ENCODE data around the gene DDAH1. TPM values are rescaled to one million over a fixed set of nuclear protein-coding genes. Genes with fewer than 3 reads are reported as not detected.

The DDAH1 gene
- total and polyA plus RNA-seq, 2 experiments from 2014 or later: 19.5 to 49.8 TPM

GRCh38 chr1:85356130-85356529 lies 108.8 kb downstream of the DDAH1 start:
- no peak for DNase-seq (ENCODE audit: low spot score)
- Histone ChIP-seq H3K27me3 (no peaks in the 10 kb centered on the region), H3K4me1 (ENCODE audit: insufficient read depth) (no peaks in the 10 kb centered on the region), H3K27ac (no peak overlapping the region), H3K9me3 (ENCODE audit: low read depth) (no peaks in the 10 kb centered on the region), H2AFZ (no peak overlapping the region), H4K20me1 (ENCODE audit: insufficient read depth, poor library complexity, severe bottlenecking) (no peaks in the 10 kb centered on the region), H3K4me2 (no peak overlapping the region), H3K9me2 (replicated peaks; ENCODE audit: insufficient read depth) (no peaks in the 10 kb centered on the region), H3K4me3 (no peak overlapping the region), H3K36me3 (replicated peaks; ENCODE audit: insufficient read depth, low read depth) (no peaks in the 10 kb centered on the region), H3K79me2 (peaks cover 2% of the 10 kb centered on the region)
- TF ChIP-seq EZH2 (IDR thresholded peaks at IDR 0.05; ENCODE audit: borderline replicate concordance) (no peak), EZH2phosphoT487 (IDR thresholded peaks at IDR 0.05; ENCODE audit: low read depth, severe bottlenecking, unreplicated experiment) (no peak), CTCF (IDR thresholded peaks at IDR 0.05; ENCODE audit: poor library complexity) (no peak)

GRCh38 chr1:85352055-85352454 lies 112.9 kb downstream of the DDAH1 start:
- 98% methylated on average over 4 of the region's 4 CpGs for WGBS (ENCODE audit: low lambda C conversion rate, missing lambda C conversion rate)
- no peaks in the 10 kb centered on the region for H3K27me3 ChIP-seq

GRCh38 chr1:85351202-85351828 lies 113.6 kb downstream of the DDAH1 start:
- Histone ChIP-seq H3K4me3 (no peak overlapping the region), H3K79me2 (peaks cover 2% of the 10 kb centered on the region), H4K20me1 (ENCODE audit: insufficient read depth, poor library complexity, severe bottlenecking) (no peaks in the 10 kb centered on the region), H3K9me2 (replicated peaks; ENCODE audit: insufficient read depth) (no peaks in the 10 kb centered on the region), H3K4me2 (no peak overlapping the region), H3K27me3 (no peaks in the 10 kb centered on the region), H2AFZ (no peak overlapping the region), H3K36me3 (replicated peaks; ENCODE audit: insufficient read depth, low read depth) (no peaks in the 10 kb centered on the region), H3K9me3 (ENCODE audit: low read depth) (no peaks in the 10 kb centered on the region), H3K4me1 (ENCODE audit: insufficient read depth) (no peaks in the 10 kb centered on the region), H3K27ac (no peak overlapping the region)
- DNase-seq (ENCODE audit: low spot score): no peak
- no peak for TF ChIP-seq EZH2 (IDR thresholded peaks at IDR 0.05; ENCODE audit: borderline replicate concordance)
- TF ChIP-seq EZH2phosphoT487 (IDR thresholded peaks at IDR 0.05; ENCODE audit: low read depth, severe bottlenecking, unreplicated experiment): no peak
- no peak for TF ChIP-seq CTCF (IDR thresholded peaks at IDR 0.05; ENCODE audit: poor library complexity)
- 92% methylated on average over 3 of the region's 3 CpGs for WGBS (ENCODE audit: low lambda C conversion rate, missing lambda C conversion rate)

More at GRCh38 chr1:85352055-85352454, 112.9 kb downstream of the DDAH1 start:
- DNase-seq (ENCODE audit: low spot score): no peak
- TF ChIP-seq EZH2phosphoT487 (IDR thresholded peaks at IDR 0.05; ENCODE audit: low read depth, severe bottlenecking, unreplicated experiment): no peak
- no peak for TF ChIP-seq CTCF (IDR thresholded peaks at IDR 0.05; ENCODE audit: poor library complexity)
- TF ChIP-seq EZH2 (IDR thresholded peaks at IDR 0.05; ENCODE audit: borderline replicate concordance): no peak
- no peaks in the 10 kb centered on the region for H3K36me3 ChIP-seq (replicated peaks; ENCODE audit: insufficient read depth, low read depth)
- H3K9me2 ChIP-seq (replicated peaks; ENCODE audit: insufficient read depth): no peaks in the 10 kb centered on the region
- no peak overlapping the region for H3K4me2 ChIP-seq
- H3K4me1 ChIP-seq (ENCODE audit: insufficient read depth): no peaks in the 10 kb centered on the region
- no peak overlapping the region for H2AFZ ChIP-seq
- peaks cover 2% of the 10 kb centered on the region for H3K79me2 ChIP-seq
- H3K27ac ChIP-seq: no peak overlapping the region
- no peaks in the 10 kb centered on the region for H3K9me3 ChIP-seq (ENCODE audit: low read depth)
- no peak overlapping the region for H3K4me3 ChIP-seq
- no peaks in the 10 kb centered on the region for H4K20me1 ChIP-seq (ENCODE audit: insufficient read depth, poor library complexity, severe bottlenecking)
